C4-2B (cell line): Measurements from ENCODE around the gene CD200R1.

Experiments
- ZFX ChIP-seq: fragments of 450-650 bp; IDR thresholded peaks from 2 replicates; pipeline ENCODE4 v1.6.1; 2017
- TF ChIP-seq, protein P1 (sequence below): fragments of 450-650 bp; conservative IDR thresholded peaks from 2 replicates; pipeline ENCODE4 v1.5.1; 2017; ENCODE audit warnings: mild to moderate bottlenecking

DNA sequence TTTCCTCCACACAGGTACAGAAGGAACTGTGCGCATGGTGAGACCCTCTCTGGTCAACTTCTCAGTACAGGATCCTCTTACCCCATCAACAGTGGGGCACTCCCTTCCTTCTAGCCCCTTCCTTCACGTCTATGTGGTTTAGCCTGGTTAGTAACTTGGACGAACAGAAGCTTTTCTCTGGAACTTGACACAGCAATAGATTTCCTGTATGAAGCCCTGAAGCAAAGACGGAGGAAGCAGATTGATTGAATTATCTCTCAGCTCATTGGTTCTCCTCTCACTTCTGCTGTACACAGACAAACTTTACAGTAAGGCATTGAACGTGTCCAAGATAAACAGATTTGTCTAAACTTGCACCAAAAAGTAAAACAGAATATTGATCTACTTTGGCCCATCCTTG lies at the start of gene CD200R1:
- TF ChIP-seq, protein P1, sequence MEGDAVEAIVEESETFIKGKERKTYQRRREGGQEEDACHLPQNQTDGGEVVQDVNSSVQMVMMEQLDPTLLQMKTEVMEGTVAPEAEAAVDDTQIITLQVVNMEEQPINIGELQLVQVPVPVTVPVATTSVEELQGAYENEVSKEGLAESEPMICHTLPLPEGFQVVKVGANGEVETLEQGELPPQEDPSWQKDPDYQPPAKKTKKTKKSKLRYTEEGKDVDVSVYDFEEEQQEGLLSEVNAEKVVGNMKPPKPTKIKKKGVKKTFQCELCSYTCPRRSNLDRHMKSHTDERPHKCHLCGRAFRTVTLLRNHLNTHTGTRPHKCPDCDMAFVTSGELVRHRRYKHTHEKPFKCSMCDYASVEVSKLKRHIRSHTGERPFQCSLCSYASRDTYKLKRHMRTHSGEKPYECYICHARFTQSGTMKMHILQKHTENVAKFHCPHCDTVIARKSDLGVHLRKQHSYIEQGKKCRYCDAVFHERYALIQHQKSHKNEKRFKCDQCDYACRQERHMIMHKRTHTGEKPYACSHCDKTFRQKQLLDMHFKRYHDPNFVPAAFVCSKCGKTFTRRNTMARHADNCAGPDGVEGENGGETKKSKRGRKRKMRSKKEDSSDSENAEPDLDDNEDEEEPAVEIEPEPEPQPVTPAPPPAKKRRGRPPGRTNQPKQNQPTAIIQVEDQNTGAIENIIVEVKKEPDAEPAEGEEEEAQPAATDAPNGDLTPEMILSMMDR, result no peak
- TF ChIP-seq ZFX, result no peak
